MM.1S (cell line): Measurements from ENCODE around the gene HDAC3.

Experiments
- DNase-seq: peaks from one replicate; pipeline ENCODE4 v3.0.0-alpha.2; 2015
- H2AFZ ChIP-seq: fragments of 300-600 bp; sonication (generic); 2 replicates; pipeline ENCODE4 v1.6.0; 2016; ENCODE audit warnings: antibody characterized with exemption, low read length
- H3F3A ChIP-seq: fragments of 300-600 bp; sonication (generic); 2 replicates; pipeline ENCODE4 v1.6.1; 2016; ENCODE audit warnings: mild to moderate bottlenecking, antibody characterized with exemption, low read length, moderate library complexity, mixed read lengths; ENCODE audit not compliant: insufficient read depth
- H3K27ac ChIP-seq: fragments of 300-600 bp; sonication (generic); 2 replicates; pipeline ENCODE4 v1.5.1; 2016; ENCODE audit warnings: mild to moderate bottlenecking, low read length
- H3K27me3 ChIP-seq: fragments of 300-600 bp; sonication (generic); replicated peaks from 2 replicates; pipeline ENCODE4 v1.6.0; 2016; ENCODE audit warnings: low read length; ENCODE audit not compliant: insufficient read depth
- H3K36me3 ChIP-seq: fragments of 300-600 bp; sonication (generic); replicated peaks from 2 replicates; pipeline ENCODE4 v1.6.1; 2016; ENCODE audit warnings: mild to moderate bottlenecking, low read length, mixed read lengths; ENCODE audit not compliant: insufficient read depth
- H3K4me1 ChIP-seq: fragments of 300-600 bp; sonication (generic); 2 replicates; pipeline ENCODE4 v1.6.1; 2016; ENCODE audit warnings: low read length, mixed read lengths
- H3K4me2 ChIP-seq: fragments of 300-600 bp; sonication (generic); 2 replicates; pipeline ENCODE4 v1.6.0; 2016; ENCODE audit warnings: low read depth, low read length
- H3K4me3 ChIP-seq: fragments of 300-600 bp; sonication (generic); 2 replicates; pipeline ENCODE4 v1.5.1; 2016; ENCODE audit warnings: low read length, mixed read lengths
- H3K79me2 ChIP-seq: fragments of 300-600 bp; sonication (generic); 2 replicates; pipeline ENCODE4 v1.6.1; 2016; ENCODE audit warnings: mixed run types, low read length, mixed read lengths
- H3K9ac ChIP-seq: fragments of 300-600 bp; sonication (generic); 2 replicates; pipeline ENCODE4 v1.6.1; 2016; ENCODE audit warnings: low read length, mixed read lengths
- H3K9me2 ChIP-seq: fragments of 300-600 bp; sonication (generic); replicated peaks from 2 replicates; pipeline ENCODE4 v1.6.1; 2016; ENCODE audit warnings: mild to moderate bottlenecking, low read length, mixed read lengths; ENCODE audit not compliant: insufficient read depth
- H3K9me3 ChIP-seq: fragments of 300-600 bp; sonication (generic); replicated peaks from 2 replicates; pipeline ENCODE4 v1.6.1; 2016; ENCODE audit warnings: mild to moderate bottlenecking, low read length, mixed read lengths; ENCODE audit not compliant: insufficient read depth
- H4K20me1 ChIP-seq: fragments of 300-600 bp; sonication (generic); 2 replicates; pipeline ENCODE4 v1.6.1; 2016; ENCODE audit warnings: mild to moderate bottlenecking, low read length, moderate library complexity, mixed read lengths; ENCODE audit not compliant: insufficient read depth
- EZH2 ChIP-seq: fragments of 300-600 bp; sonication (generic); optimal IDR thresholded peaks from 2 replicates; pipeline ENCODE3; 2017; ENCODE audit warnings: low read depth, mild to moderate bottlenecking, antibody characterized with exemption, low read length, mixed read lengths
- EZH2phosphoT487 ChIP-seq: fragments of 300-600 bp; sonication (generic); IDR thresholded peaks from 2 replicates; pipeline ENCODE4 v1.6.1; 2018; ENCODE audit warnings: antibody characterized with exemption, low read length
- TF ChIP-seq, protein P1 (sequence below): fragments of 300-600 bp; sonication (generic); IDR thresholded peaks from 2 replicates; pipeline ENCODE4 v1.5.1; 2016; ENCODE audit warnings: antibody characterized with exemption, low read length, mixed read lengths

Gene HDAC3

DNA sequence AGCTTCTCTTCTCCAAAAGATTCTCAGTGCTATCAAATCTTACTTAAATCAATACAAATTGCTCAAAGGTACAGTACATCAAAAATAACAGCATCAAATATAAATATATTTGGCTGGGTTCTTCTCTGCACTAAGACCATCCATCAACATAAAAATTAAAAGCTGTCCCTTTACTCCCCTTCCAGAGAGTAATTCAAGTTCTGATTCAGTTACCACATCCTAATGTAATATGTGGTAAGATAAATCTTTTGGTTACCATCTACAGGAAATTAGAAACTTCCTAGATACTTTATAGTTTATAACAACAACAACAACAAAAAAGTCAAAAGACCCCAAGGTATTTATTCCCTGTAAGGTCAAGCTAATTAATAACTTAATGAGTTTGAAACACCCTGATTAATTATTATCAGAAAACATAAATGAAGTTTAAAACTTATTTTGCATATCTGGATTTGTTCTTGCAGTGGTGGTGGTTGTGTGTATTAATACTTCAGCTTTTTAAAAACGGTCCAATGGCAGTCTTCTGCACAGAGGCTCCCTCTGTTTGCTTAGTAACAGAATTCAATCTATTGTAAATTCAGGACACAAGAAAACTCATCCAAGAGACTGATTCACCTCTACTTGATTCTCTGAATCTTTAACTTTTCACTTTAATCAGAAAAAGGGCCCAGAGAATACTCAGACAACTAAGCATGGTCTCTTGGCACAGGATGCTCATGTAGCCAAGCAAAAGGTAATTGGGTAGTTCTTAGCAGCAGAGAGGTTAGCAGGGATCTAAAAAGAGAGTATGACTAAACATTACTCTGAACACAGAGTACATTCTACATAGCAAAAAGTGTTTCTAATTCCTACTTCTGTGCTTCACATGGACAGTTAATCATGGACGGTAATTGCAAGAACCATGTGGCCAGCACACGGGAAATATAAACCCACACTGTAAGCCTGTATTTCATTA lies 38.0 kb downstream of the HDAC3 start:
- TF ChIP-seq EZH2phosphoT487: no peak
- TF ChIP-seq, protein P1, sequence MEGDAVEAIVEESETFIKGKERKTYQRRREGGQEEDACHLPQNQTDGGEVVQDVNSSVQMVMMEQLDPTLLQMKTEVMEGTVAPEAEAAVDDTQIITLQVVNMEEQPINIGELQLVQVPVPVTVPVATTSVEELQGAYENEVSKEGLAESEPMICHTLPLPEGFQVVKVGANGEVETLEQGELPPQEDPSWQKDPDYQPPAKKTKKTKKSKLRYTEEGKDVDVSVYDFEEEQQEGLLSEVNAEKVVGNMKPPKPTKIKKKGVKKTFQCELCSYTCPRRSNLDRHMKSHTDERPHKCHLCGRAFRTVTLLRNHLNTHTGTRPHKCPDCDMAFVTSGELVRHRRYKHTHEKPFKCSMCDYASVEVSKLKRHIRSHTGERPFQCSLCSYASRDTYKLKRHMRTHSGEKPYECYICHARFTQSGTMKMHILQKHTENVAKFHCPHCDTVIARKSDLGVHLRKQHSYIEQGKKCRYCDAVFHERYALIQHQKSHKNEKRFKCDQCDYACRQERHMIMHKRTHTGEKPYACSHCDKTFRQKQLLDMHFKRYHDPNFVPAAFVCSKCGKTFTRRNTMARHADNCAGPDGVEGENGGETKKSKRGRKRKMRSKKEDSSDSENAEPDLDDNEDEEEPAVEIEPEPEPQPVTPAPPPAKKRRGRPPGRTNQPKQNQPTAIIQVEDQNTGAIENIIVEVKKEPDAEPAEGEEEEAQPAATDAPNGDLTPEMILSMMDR: no peak
- no peak for TF ChIP-seq EZH2
- no peak for DNase-seq
- Histone ChIP-seq H3K9me2 (no peaks in the 10 kb centered on the region), H4K20me1 (0 out of 2 replicates have a peak, but pooled peaks cover 3% of the 10 kb centered on the region), H3K36me3 (no peaks in the 10 kb centered on the region), H3K4me1 (peaks cover 9% of the 10 kb centered on the region; the same call in 1 of the 2 replicates), H3K27me3 (no peaks in the 10 kb centered on the region), H3K27ac (no peak overlapping the region), H2AFZ (no peak overlapping the region), H3K9ac (no peak overlapping the region), H3K79me2 (peaks cover 95% of the 10 kb centered on the region), H3K4me2 (no peak overlapping the region), H3K9me3 (no peaks in the 10 kb centered on the region), H3K4me3 (no peak overlapping the region), H3F3A (no peaks in the 10 kb centered on the region)

DNA sequence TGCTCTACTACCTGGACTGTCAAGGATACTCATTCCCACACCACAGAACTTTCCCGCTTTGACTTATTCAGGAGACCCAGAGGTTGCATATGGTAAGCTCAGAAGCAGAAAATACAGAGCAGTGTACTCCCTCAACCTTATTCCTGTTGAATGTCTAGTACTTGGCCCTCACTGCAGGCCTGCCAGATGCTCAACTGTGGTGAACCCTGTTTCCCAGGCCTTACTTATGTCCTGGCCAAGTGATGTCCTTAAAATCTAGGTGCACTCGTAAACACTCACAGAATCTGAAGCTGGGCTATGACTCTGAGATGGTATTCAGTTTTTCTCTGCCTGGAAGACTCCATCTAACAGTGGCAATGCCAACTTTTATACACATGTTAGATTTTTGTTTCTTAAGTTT lies 38.8 kb downstream of the HDAC3 start:
- no peak for DNase-seq
- no peak overlapping the region for H3K4me2 ChIP-seq
- H3K27me3 ChIP-seq: no peaks in the 10 kb centered on the region
- H4K20me1 ChIP-seq: 0 out of 2 replicates have a peak, but pooled peaks cover 3% of the 10 kb centered on the region
- no peak for TF ChIP-seq EZH2
- no peak for TF ChIP-seq EZH2phosphoT487
- TF ChIP-seq, protein P1: no peak
- H3F3A ChIP-seq: peaks cover 1% of the 10 kb centered on the region; the same call in 1 of the 2 replicates
- no peak overlapping the region for H3K27ac ChIP-seq
- H3K9me3 ChIP-seq: no peaks in the 10 kb centered on the region
- no peaks in the 10 kb centered on the region for H3K36me3 ChIP-seq
- no peak overlapping the region for H3K4me3 ChIP-seq
- H3K79me2 ChIP-seq: peaks cover 95% of the 10 kb centered on the region
- H3K4me1 ChIP-seq: peaks cover 8% of the 10 kb centered on the region
- no peaks in the 10 kb centered on the region for H3K9me2 ChIP-seq
- H2AFZ ChIP-seq: no peak overlapping the region
- H3K9ac ChIP-seq: no peak overlapping the region

DNA sequence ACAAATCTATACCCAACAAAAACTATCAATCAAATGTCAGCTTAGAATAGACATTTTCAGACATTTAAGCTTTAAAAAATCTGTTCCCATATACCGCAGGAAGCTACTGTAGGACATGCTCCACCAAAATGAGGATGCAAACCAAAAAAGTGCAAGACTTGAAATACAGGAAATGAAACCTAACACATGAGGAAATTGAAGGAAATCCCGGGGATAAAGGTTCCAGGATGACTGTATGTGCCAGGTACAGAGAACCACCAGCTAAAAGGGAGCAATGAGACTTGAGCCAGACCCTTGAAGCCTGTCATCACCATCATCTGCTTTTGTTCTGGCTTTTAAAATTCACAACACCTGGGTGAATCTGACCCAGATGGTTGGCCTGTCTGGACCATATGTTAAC lies 39.3 kb downstream of the HDAC3 start:
- Histone ChIP-seq H3K4me1 (peaks cover 12% of the 10 kb centered on the region), H3F3A (peaks cover 5% of the 10 kb centered on the region; the same call in 1 of the 2 replicates), H3K36me3 (no peaks in the 10 kb centered on the region), H3K4me2 (no peak overlapping the region), H3K27ac (no peak overlapping the region), H3K9me3 (no peaks in the 10 kb centered on the region), H4K20me1 (peaks cover 6% of the 10 kb centered on the region; the same call in 1 of the 2 replicates), H3K9ac (no peak overlapping the region), H3K9me2 (no peaks in the 10 kb centered on the region), H3K79me2 (peaks cover 95% of the 10 kb centered on the region), H3K4me3 (no peak overlapping the region), H2AFZ (no peak overlapping the region), H3K27me3 (no peaks in the 10 kb centered on the region)
- DNase-seq: no peak
- TF ChIP-seq EZH2: no peak
- no peak for TF ChIP-seq EZH2phosphoT487
- TF ChIP-seq, protein P1: no peak
